PC-9 (cell line): ENCODE results near the gene THOC2. TPM values are rescaled to one million over a fixed set of nuclear protein-coding genes. Genes with fewer than 3 reads are reported as not detected.
A peak's percentile ranks its signal among the peaks of the same experiment; 100 is the strongest.

Experiments used
- BruUV-seq: library from RNA; stranded (reverse); fragments of 400-500 nt; replicated peaks from 2 replicates; lab custom pipeline; 2021; lab: Mats Ljungman, UMichigan
- CTCF ChIA-PET: fragments of 300-600 bp; sonication (Branson Sonifier 250); formaldehyde crosslinking; loops from one replicate; lab custom pipeline; 2022; ENCODE audit warnings: antibody characterized with exemption; lab: Charles Lee
- POLR2A ChIA-PET: fragments of 300-600 bp; sonication (Branson Sonifier 250); formaldehyde crosslinking; loops from one replicate; lab custom pipeline; 2022; ENCODE audit warnings: antibody characterized with exemption; ENCODE audit not compliant: unreplicated experiment; lab: Charles Lee
- DNase-seq, 2 experiments: peaks; one replicate each; pipeline versions ENCODE4 v3.0.0 to v3.0.0-alpha.2; 2015 to 2022; ENCODE audit warnings: mixed read lengths in 1 of 2
- H2AFZ ChIP-seq: fragments of 200-600 bp; sonication (generic); 2 replicates; pipeline ENCODE4 v1.8.1; 2017; ENCODE audit warnings: antibody characterized with exemption
- H3F3A ChIP-seq: fragments of 200-600 bp; sonication (generic); 2 replicates; pipeline ENCODE4 v1.8.1; 2017; ENCODE audit warnings: antibody characterized with exemption, mild to moderate bottlenecking, low read depth; ENCODE audit not compliant: insufficient read depth
- H3K27ac ChIP-seq: fragments of 200-600 bp; sonication (generic); 2 replicates; pipeline ENCODE4 v1.6.1; 2016; ENCODE audit warnings: mixed run types
- H3K27me3 ChIP-seq: fragments of 200-600 bp; sonication (generic); 2 replicates; pipeline ENCODE4 v1.6.1; 2016; ENCODE audit warnings: low read depth, mixed run types; ENCODE audit not compliant: insufficient read depth
- H3K36me3 ChIP-seq: fragments of 200-600 bp; sonication (generic); 2 replicates; pipeline ENCODE4 v1.6.1; 2016; ENCODE audit warnings: low read depth, mixed run types
- H3K4me1 ChIP-seq: fragments of 200-600 bp; sonication (generic); replicated peaks from 2 replicates; pipeline ENCODE4 v1.6.1; 2016; ENCODE audit warnings: mixed run types; ENCODE audit not compliant: insufficient read depth
- H3K4me2 ChIP-seq: fragments of 200-600 bp; sonication (generic); 2 replicates; pipeline ENCODE4 v1.6.1; 2017; ENCODE audit warnings: mixed run types
- H3K4me3 ChIP-seq: fragments of 200-600 bp; sonication (generic); 2 replicates; pipeline ENCODE4 v1.6.1; 2016; ENCODE audit warnings: mixed run types
- H3K79me2 ChIP-seq: fragments of 200-600 bp; sonication (generic); 2 replicates; pipeline ENCODE4 v1.6.1; 2017; ENCODE audit warnings: low read depth, mixed run types
- H3K9me2 ChIP-seq: fragments of 200-600 bp; sonication (generic); 2 replicates; pipeline ENCODE4 v1.8.1; 2017; ENCODE audit warnings: mild to moderate bottlenecking; ENCODE audit not compliant: insufficient read depth
- H3K9me3 ChIP-seq: fragments of 200-600 bp; sonication (generic); 2 replicates; pipeline ENCODE4 v1.8.1; 2016; ENCODE audit warnings: low read depth; ENCODE audit not compliant: insufficient read depth
- H4K20me1 ChIP-seq: fragments of 200-600 bp; sonication (generic); 2 replicates; pipeline ENCODE4 v1.8.1; 2017; ENCODE audit not compliant: insufficient read depth
- EZH2 ChIP-seq: fragments of 200-600 bp; sonication (generic); IDR thresholded peaks from 2 replicates; pipeline ENCODE4 v1.8.0; 2017; ENCODE audit warnings: antibody characterized with exemption, low read depth
- intact Hi-C: fragments of 100-400 bp; cut with micrococcal nuclease; formaldehyde crosslinking; loops from one replicate; pipeline ENCODE4 v1.10.0; 2022; ENCODE audit not compliant: unreplicated experiment
- total RNA-seq: library from RNA; stranded (reverse); gene quantifications from 2 replicates; pipeline ENCODE4 v1.2.3, GENCODE V29; 2021
- TF ChIP-seq, protein P1 (sequence below): fragments of 200-600 bp; sonication (generic); conservative IDR thresholded peaks from 2 replicates; pipeline ENCODE4 v1.6.1; 2017; ENCODE audit warnings: mixed run types, antibody characterized with exemption, mild to moderate bottlenecking, moderate library complexity

The THOC2 gene
- total RNA-seq, 1 experiment from 2014 or later, result 158 TPM

DNA sequence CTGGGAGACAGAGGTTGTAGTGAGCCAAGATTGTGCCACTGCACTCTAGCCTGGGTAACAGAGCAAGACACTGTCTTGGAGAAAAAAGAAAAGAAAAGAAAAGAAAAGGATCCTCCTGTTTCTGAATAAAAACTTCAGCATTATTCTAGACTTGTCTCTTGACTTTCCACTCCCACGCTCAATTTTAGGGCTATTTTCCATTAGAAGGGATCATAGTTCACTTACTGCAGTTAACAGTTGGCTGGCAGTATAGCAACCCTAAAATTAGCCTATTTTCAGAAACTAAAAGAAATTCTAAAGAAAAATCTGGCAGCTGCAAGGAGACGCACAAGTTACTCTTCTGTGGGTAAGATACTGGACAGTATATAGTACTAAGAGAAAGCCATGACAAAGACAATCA is 28.1 kb downstream of the THOC2 start:
- ChIA-PET POLR2A (no interaction called here), CTCF (no interaction called here)
- Histone ChIP-seq H3K79me2 (peaks cover 54% of the 10 kb centered on the region), H3K4me2 (no peak overlapping the region), H3F3A (peaks cover 25% of the 10 kb centered on the region), H3K9me2 (no peaks in the 10 kb centered on the region; the same call in 1 of the 2 replicates), H4K20me1 (peaks cover 35% of the 10 kb centered on the region), H2AFZ (no peak overlapping the region), H3K4me1 (no peaks in the 10 kb centered on the region), H3K9me3 (no peaks in the 10 kb centered on the region), H3K27me3 (no peaks in the 10 kb centered on the region), H3K36me3 (peaks cover 35% of the 10 kb centered on the region; the same call in 1 of the 2 replicates), H3K27ac (0 out of 2 replicates have a peak overlapping the region, but pooled peaks have one; percentile 19), H3K4me3 (no peak overlapping the region)
- TSS peak; percentile 10 for BruUV-seq
- DNase-seq, result no peak
- intact Hi-C loops, result no loop called here
- no peak for TF ChIP-seq EZH2
- TF ChIP-seq, protein P1, sequence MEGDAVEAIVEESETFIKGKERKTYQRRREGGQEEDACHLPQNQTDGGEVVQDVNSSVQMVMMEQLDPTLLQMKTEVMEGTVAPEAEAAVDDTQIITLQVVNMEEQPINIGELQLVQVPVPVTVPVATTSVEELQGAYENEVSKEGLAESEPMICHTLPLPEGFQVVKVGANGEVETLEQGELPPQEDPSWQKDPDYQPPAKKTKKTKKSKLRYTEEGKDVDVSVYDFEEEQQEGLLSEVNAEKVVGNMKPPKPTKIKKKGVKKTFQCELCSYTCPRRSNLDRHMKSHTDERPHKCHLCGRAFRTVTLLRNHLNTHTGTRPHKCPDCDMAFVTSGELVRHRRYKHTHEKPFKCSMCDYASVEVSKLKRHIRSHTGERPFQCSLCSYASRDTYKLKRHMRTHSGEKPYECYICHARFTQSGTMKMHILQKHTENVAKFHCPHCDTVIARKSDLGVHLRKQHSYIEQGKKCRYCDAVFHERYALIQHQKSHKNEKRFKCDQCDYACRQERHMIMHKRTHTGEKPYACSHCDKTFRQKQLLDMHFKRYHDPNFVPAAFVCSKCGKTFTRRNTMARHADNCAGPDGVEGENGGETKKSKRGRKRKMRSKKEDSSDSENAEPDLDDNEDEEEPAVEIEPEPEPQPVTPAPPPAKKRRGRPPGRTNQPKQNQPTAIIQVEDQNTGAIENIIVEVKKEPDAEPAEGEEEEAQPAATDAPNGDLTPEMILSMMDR, result no peak

DNA sequence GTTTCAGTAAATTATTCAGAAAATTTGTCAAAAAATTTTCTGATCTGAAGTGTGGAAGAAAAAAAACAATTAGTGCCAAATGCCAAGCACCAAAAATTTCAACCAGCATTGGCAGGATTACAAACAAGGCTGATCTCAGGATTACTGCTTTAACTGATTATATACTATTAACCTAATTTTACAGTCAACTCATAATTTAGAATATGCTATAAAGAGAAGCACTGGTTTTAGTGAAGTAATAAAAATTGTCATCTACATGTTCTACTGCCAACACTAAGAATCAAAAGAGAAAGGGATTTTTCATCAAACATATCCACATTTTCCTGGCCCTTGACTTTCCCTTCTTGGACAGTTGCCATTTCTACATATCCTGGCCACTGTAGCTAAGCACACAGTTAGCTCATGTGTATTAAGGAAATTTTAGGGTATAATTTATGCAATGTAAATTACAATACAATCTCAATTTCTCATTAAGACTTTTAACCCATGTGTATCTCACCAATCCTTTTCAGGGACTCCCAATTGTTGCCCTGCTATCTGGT is 33.8 kb downstream of the THOC2 start:
- Histone ChIP-seq H3K4me3 (no peak overlapping the region), H3K4me2 (no peak overlapping the region), H3K27ac (no peak overlapping the region), H4K20me1 (0 out of 2 replicates have a peak, but pooled peaks cover 14% of the 10 kb centered on the region), H2AFZ (no peak overlapping the region), H3K4me1 (no peaks in the 10 kb centered on the region), H3K9me2 (no peaks in the 10 kb centered on the region), H3K27me3 (no peaks in the 10 kb centered on the region), H3K9me3 (no peaks in the 10 kb centered on the region; the same call in 1 of the 2 replicates), H3K79me2 (peaks cover 29% of the 10 kb centered on the region), H3K36me3 (peaks cover 25% of the 10 kb centered on the region), H3F3A (peaks cover 13% of the 10 kb centered on the region; the same call in 1 of the 2 replicates)
- BruUV-seq, result no TSS peak
- TF ChIP-seq EZH2, result no peak
- TF ChIP-seq, protein P1, result no peak
- ChIA-PET POLR2A (no interaction called here), CTCF (no interaction called here)
- intact Hi-C loops, result no loop called here
- no peak for DNase-seq

DNA sequence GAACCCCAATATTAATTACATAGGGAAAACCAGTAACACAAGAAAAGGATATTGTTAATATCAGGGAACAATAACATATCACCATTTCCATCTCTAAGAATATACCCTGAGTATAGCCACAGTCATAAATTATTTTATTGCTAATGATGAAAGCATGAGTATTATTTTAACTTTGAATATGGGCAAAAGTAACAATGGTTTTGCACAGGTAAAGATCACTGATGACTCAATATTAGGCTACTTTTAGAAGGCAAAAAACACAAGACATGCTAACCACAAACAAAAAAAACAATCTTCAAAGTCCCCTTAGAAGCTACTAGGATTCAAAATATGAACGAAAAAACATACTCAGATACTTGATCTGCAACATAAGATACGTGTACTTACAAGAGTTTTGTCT is 36.5 kb downstream of the THOC2 start:
- CTCF ChIA-PET, result interaction anchor here (0.6 kb wide), 1 partner anchor 29 kb away, joined by 17 read pairs; no protein-coding TSS in a partner anchor
- TF ChIP-seq EZH2, result no peak
- TF ChIP-seq, protein P1, result no peak

More for the DNA sequence above, 36.5 kb downstream of the THOC2 start:
- Histone ChIP-seq H2AFZ (no peak overlapping the region), H3K9me2 (no peaks in the 10 kb centered on the region), H4K20me1 (0 out of 2 replicates have a peak, but pooled peaks cover 11% of the 10 kb centered on the region), H3K79me2 (peaks cover 22% of the 10 kb centered on the region), H3K4me1 (no peaks in the 10 kb centered on the region), H3K9me3 (no peaks in the 10 kb centered on the region; the same call in 1 of the 2 replicates), H3K4me3 (no peak overlapping the region), H3K27me3 (no peaks in the 10 kb centered on the region), H3K36me3 (peaks cover 18% of the 10 kb centered on the region), H3K4me2 (no peak overlapping the region), H3F3A (peaks cover 13% of the 10 kb centered on the region; the same call in 1 of the 2 replicates), H3K27ac (no peak overlapping the region)
- no peak for DNase-seq
- no TSS peak for BruUV-seq
- POLR2A ChIA-PET, result no interaction called here
- intact Hi-C loops, result no loop called here
